Neural progenitor cell (in vitro differentiated cells): ENCODE data around the gene FMO4. TPM values are rescaled to one million over a fixed set of nuclear protein-coding genes. Genes with fewer than 3 reads are reported as not detected.

Source experiments
- DNase-seq: peaks from one replicate; pipeline ENCODE4 v3.0.0-alpha.2; 2016; ENCODE audit warnings: low spot score
- H2AFZ ChIP-seq: fragments of 200-600 bp; sonication (generic); replicated peaks from 2 replicates; pipeline ENCODE4 v1.6.1; 2016; ENCODE audit warnings: antibody characterized with exemption
- H3F3A ChIP-seq: fragments of 200-600 bp; sonication (generic); 2 replicates; pipeline ENCODE4 v1.6.1; 2016; ENCODE audit warnings: antibody characterized with exemption, low read depth
- H3K27ac ChIP-seq: fragments of 200-600 bp; sonication (generic); 2 replicates; pipeline ENCODE4 v1.5.1; 2016; ENCODE audit warnings: mild to moderate bottlenecking
- H3K27me3 ChIP-seq: fragments of 200-600 bp; sonication (generic); 2 replicates; pipeline ENCODE4 v1.6.1; 2016; ENCODE audit warnings: mild to moderate bottlenecking, moderate library complexity
- H3K36me3 ChIP-seq: fragments of 200-600 bp; sonication (generic); 2 replicates; pipeline ENCODE4 v1.5.1; 2016
- H3K4me1 ChIP-seq: fragments of 200-600 bp; sonication (generic); 2 replicates; pipeline ENCODE4 v1.6.1; 2016; ENCODE audit warnings: mixed run types
- H3K4me2 ChIP-seq: fragments of 200-600 bp; sonication (generic); 2 replicates; pipeline ENCODE4 v1.6.1; 2016
- H3K4me3 ChIP-seq: fragments of 200-600 bp; sonication (generic); 2 replicates; pipeline ENCODE4 v1.5.1; 2016
- H3K79me2 ChIP-seq: fragments of 200-600 bp; sonication (generic); 2 replicates; pipeline ENCODE4 v1.6.1; 2016; ENCODE audit warnings: low read depth
- H3K9ac ChIP-seq: fragments of 200-600 bp; sonication (generic); 2 replicates; pipeline ENCODE4 v1.6.1; 2016
- H3K9me3 ChIP-seq: fragments of 200-600 bp; sonication (generic); 2 replicates; pipeline ENCODE4 v1.5.1; 2016; ENCODE audit warnings: low read depth
- H4K20me1 ChIP-seq: fragments of 200-600 bp; sonication (generic); 2 replicates; pipeline ENCODE4 v1.6.1; 2016; ENCODE audit warnings: low read depth
- H3K27ac Mint-ChIP-seq: 3 replicates; pipeline ENCODE4 v1.8.0; 2021; ENCODE audit warnings: mixed read lengths
- H3K27me3 Mint-ChIP-seq: 2 replicates; pipeline ENCODE4 v1.8.0; 2022; ENCODE audit warnings: low read depth, mild to moderate bottlenecking, inconsistent platforms, moderate library complexity, mixed read lengths; ENCODE audit not compliant: insufficient read depth
- H3K36me3 Mint-ChIP-seq: 3 replicates; pipeline ENCODE4 v1.8.0; 2021; ENCODE audit warnings: mixed read lengths
- H3K4me1 Mint-ChIP-seq: 3 replicates; pipeline ENCODE4 v1.8.0; 2021; ENCODE audit warnings: mixed read lengths
- H3K4me3 Mint-ChIP-seq: 3 replicates; pipeline ENCODE4 v1.8.0; 2021; ENCODE audit warnings: mild to moderate bottlenecking, moderate library complexity, mixed read lengths
- H3K9me3 Mint-ChIP-seq: 3 replicates; pipeline ENCODE4 v1.8.0; 2020; ENCODE audit warnings: mixed read lengths
- EZH2 ChIP-seq: fragments of 200-600 bp; sonication (generic); IDR thresholded peaks from 2 replicates; pipeline ENCODE4 v1.6.1; 2017; ENCODE audit warnings: antibody characterized with exemption, mild to moderate bottlenecking, moderate library complexity
- EZH2phosphoT487 ChIP-seq: fragments of 200-600 bp; sonication (generic); IDR thresholded peaks from 2 replicates; pipeline ENCODE4 v1.6.1; 2017; ENCODE audit warnings: antibody characterized with exemption
- total RNA-seq: library from RNA; depleted of rRNA; stranded (reverse); fragments of >200 nt; gene quantifications from 2 replicates; pipeline ENCODE4 v1.2.3, GENCODE V29; 2015; ENCODE audit warnings: low replicate concordance
- TF ChIP-seq, protein P1 (sequence below): fragments of 200-600 bp; sonication (generic); IDR thresholded peaks from 2 replicates; pipeline ENCODE4 v1.5.1; 2017; ENCODE audit warnings: antibody characterized with exemption, mild to moderate bottlenecking

Gene FMO4
- total RNA-seq, 1 donor from 2014 or later, result 8.3 TPM

GRCh38 chr1:171279234-171279633 is 34.7 kb upstream of the FMO4 start:
- no peak for TF ChIP-seq EZH2
- no peak for TF ChIP-seq EZH2phosphoT487
- TF ChIP-seq, protein P1, sequence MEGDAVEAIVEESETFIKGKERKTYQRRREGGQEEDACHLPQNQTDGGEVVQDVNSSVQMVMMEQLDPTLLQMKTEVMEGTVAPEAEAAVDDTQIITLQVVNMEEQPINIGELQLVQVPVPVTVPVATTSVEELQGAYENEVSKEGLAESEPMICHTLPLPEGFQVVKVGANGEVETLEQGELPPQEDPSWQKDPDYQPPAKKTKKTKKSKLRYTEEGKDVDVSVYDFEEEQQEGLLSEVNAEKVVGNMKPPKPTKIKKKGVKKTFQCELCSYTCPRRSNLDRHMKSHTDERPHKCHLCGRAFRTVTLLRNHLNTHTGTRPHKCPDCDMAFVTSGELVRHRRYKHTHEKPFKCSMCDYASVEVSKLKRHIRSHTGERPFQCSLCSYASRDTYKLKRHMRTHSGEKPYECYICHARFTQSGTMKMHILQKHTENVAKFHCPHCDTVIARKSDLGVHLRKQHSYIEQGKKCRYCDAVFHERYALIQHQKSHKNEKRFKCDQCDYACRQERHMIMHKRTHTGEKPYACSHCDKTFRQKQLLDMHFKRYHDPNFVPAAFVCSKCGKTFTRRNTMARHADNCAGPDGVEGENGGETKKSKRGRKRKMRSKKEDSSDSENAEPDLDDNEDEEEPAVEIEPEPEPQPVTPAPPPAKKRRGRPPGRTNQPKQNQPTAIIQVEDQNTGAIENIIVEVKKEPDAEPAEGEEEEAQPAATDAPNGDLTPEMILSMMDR, result no peak

DNA sequence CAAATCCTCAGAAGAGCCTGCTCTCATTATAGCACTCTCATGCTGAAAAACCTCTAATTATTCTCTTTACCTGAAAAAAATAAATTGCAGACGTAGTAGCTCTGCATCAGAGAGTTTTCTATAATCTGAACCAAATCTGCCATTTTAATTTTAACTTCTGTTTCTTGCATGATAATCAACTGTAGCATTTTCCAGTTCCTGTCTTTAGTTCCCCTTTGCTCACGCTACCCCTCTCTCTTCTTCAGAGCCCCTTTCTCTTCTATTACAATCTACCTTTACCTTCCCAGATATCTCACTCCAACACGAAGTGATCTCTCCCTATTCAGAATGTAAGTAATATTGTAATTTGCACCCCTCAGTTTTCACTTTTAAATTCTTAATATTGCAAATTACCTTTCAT is 34.3 kb upstream of the FMO4 start:
- no peaks in the 10 kb centered on the region for H3K36me3 Mint-ChIP-seq
- no peaks in the 10 kb centered on the region for H3K9me3 Mint-ChIP-seq
- H3K79me2 ChIP-seq, result no peaks in the 10 kb centered on the region
- TF ChIP-seq, protein P1, result no peak
- TF ChIP-seq EZH2phosphoT487, result no peak
- no peak for TF ChIP-seq EZH2
- peaks cover 2% of the 10 kb centered on the region for H3K27me3 Mint-ChIP-seq
- no peak overlapping the region for H2AFZ ChIP-seq
- no peaks in the 10 kb centered on the region for H3K36me3 ChIP-seq
- H4K20me1 ChIP-seq, result no peaks in the 10 kb centered on the region
- no peak overlapping the region for H3K27ac Mint-ChIP-seq
- no peaks in the 10 kb centered on the region for H3K4me1 Mint-ChIP-seq
- no peak overlapping the region for H3K4me3 ChIP-seq
- H3F3A ChIP-seq, result no peaks in the 10 kb centered on the region
- no peak for DNase-seq
- peaks cover 8% of the 10 kb centered on the region for H3K4me1 ChIP-seq
- H3K4me3 Mint-ChIP-seq, result no peak overlapping the region
- no peak overlapping the region for H3K4me2 ChIP-seq
- no peaks in the 10 kb centered on the region for H3K27me3 ChIP-seq
- no peak overlapping the region for H3K27ac ChIP-seq
- H3K9me3 ChIP-seq, result no peaks in the 10 kb centered on the region
- H3K9ac ChIP-seq, result no peak overlapping the region

More at GRCh38 chr1:171279234-171279633, 34.7 kb upstream of the FMO4 start:
- no peaks in the 10 kb centered on the region for H3K9me3 ChIP-seq
- no peaks in the 10 kb centered on the region for H3K36me3 ChIP-seq
- peaks cover 2% of the 10 kb centered on the region for H3K27me3 Mint-ChIP-seq
- H3K4me1 ChIP-seq, result peaks cover 8% of the 10 kb centered on the region
- no peak overlapping the region for H3K4me2 ChIP-seq
- no peak for DNase-seq
- H3K27ac Mint-ChIP-seq, result no peak overlapping the region
- no peak overlapping the region for H3K4me3 Mint-ChIP-seq
- no peaks in the 10 kb centered on the region for H3K4me1 Mint-ChIP-seq
- H3K9ac ChIP-seq, result no peak overlapping the region
- no peak overlapping the region for H3K27ac ChIP-seq
- H3F3A ChIP-seq, result no peaks in the 10 kb centered on the region
- H3K36me3 Mint-ChIP-seq, result no peaks in the 10 kb centered on the region
- no peaks in the 10 kb centered on the region for H4K20me1 ChIP-seq
- H2AFZ ChIP-seq, result no peak overlapping the region
- H3K79me2 ChIP-seq, result no peaks in the 10 kb centered on the region
- H3K9me3 Mint-ChIP-seq, result no peaks in the 10 kb centered on the region
- no peak overlapping the region for H3K4me3 ChIP-seq
- no peaks in the 10 kb centered on the region for H3K27me3 ChIP-seq

GRCh38 chr1:171280599-171280998 is 33.4 kb upstream of the FMO4 start:
- Mint-ChIP-seq H3K4me3 (no peak overlapping the region), H3K36me3 (no peaks in the 10 kb centered on the region), H3K9me3 (no peaks in the 10 kb centered on the region), H3K4me1 (no peaks in the 10 kb centered on the region), H3K27me3 (peaks cover 2% of the 10 kb centered on the region), H3K27ac (no peak overlapping the region)
- no peaks in the 10 kb centered on the region for H3K79me2 ChIP-seq
- no peak overlapping the region for H3K27ac ChIP-seq
- no peaks in the 10 kb centered on the region for H3F3A ChIP-seq
- TF ChIP-seq EZH2phosphoT487 (no peak), EZH2 (no peak)
- TF ChIP-seq, protein P1, result no peak
- no peak overlapping the region for H3K9ac ChIP-seq
- H3K36me3 ChIP-seq, result no peaks in the 10 kb centered on the region
- no peak for DNase-seq
- no peaks in the 10 kb centered on the region for H3K9me3 ChIP-seq
- H4K20me1 ChIP-seq, result no peaks in the 10 kb centered on the region
- H3K4me2 ChIP-seq, result no peak overlapping the region
- peaks cover 8% of the 10 kb centered on the region for H3K4me1 ChIP-seq
- no peaks in the 10 kb centered on the region for H3K27me3 ChIP-seq
- H3K4me3 ChIP-seq, result no peak overlapping the region
- H2AFZ ChIP-seq, result no peak overlapping the region
